HG02938 (cell line): ENCODE results near the gene SERPINF2.
"Not testable (repeated sequence)": the region's sequence is repeated elsewhere in the genome, so short reads cannot be mapped to it uniquely, and the experiment has no call there.

ENCODE experiments used
- ATAC-seq: cut with Tn5 transposase; IDR thresholded peaks from one replicate; pipeline ENCODE4 v1.9.1; 2021; ENCODE audit warnings: mild to moderate bottlenecking, moderate library complexity; ENCODE audit not compliant: unreplicated experiment

The SERPINF2 gene

DNA sequence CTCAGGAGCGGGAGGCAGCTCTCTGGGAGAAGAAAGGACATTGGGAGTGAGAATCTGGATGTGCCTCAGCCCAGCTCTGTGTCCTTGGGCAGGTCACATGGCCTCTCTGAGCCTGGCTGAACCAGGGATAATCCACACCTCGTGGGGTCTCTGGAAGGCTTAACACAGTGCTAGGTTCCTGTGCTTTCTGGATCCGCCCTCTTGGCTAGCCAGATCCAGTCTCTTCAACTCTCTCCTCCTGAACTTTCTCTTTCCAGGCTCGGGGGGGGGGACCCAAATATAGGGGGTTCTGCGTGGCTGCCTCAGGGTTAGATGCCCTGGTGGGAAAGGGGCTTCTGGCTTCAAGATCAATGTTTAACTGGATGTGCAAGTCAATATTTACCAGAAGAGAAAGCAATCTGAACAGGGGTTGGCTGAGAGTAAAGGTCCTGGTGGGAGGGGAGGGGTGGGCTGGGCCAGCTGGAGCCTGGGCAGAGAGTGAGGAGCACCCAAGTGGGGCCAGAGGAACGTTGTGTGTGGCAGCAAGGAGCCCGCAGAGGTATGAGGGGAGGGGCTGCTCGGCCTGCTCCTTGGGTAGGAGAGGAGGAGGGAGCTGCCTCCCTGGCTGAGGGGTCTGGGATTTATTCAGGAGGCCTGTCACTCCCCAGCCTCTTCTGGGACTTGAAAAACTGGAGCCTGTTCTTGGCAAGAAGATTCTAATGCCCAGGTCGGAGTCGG is at the start of gene SERPINF2:
SERPINF2 (plus strand) TSS at position 501 of the 717 bp plus-strand sequence. CDS start 2,125 bp downstream, outside the sequence.
- ATAC-seq = no peak

DNA sequence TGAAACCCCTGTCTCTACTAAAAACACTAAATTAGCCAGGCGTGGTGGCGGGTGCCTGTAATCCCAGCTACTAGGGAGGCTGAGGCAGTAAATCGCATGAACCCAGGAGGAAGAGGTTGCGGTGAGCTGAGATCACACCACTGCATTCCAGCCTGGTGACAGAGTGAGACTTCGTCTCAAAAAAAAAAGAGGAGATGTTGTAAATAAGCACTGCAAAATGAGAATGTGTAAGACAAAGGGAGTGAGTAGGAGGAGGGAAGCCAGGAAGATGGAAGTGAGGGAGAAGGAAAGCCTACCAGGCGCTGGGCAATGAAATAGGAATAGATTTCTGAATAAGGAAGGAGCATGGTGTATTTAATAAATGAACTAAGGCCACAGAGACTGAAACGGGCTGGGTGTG is 49.3 kb upstream of the SERPINF2 start:
- no peak for ATAC-seq

DNA sequence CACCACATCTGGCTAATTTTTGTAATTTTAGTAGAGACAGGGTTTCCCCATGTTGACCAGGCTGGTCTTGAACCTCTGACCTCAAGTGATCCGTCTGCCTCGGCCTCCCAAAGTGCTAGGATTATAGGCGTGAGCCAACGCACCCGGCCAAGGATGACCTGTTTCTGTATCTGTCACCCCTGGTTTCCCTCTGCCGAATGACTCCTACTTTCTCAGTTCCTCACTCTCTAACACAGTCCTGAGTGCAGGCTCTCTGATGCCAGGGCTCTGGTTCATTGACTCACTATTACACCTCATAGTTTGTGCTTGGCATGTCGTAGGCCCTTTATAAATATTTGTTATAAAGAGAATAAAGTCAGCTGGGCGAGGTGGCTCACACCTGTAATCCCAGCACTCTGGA is 47.3 kb upstream of the SERPINF2 start:
- ATAC-seq = no peak

DNA sequence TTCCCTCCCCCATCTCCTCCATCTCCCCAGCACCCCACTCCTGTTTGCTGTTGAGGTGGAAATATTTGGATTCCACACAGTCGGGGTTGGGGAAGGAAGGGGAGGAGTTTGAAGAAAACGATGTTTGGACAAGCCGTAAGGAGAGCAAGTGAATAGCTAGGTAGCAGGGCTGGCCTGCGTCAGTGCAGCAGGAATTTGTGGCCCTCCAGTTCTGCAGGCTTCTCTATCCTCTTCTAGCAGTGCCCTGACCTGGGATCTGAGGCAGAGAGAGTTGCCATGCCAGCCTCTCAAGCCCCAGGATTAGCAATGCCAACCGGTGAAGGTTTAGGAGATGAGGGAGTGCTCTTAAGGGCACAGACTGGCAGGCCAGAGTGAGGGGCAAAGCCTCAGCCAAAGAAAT is 45.0 kb upstream of the SERPINF2 start:
- ATAC-seq = no peak

DNA sequence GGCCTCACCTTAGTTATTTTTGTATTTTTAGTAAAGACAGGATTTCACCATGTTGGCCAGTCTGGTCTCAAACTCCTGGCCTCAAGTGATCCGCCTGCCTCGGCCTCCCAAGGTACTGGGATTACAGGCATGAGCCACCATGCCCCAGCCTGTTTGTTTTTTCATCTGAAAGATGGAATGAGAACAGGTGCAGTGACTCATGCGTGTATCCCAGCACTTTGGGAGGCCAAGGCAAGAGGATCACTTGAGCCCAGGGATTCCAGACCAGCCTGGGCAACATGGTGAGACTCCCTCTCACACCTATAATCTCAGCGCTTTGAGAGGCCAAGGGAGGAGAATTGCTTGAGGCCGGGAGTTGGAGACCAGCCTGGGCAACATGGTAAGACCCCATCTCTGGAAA is 42.8 kb upstream of the SERPINF2 start:
- not testable (repeated sequence) for ATAC-seq

DNA sequence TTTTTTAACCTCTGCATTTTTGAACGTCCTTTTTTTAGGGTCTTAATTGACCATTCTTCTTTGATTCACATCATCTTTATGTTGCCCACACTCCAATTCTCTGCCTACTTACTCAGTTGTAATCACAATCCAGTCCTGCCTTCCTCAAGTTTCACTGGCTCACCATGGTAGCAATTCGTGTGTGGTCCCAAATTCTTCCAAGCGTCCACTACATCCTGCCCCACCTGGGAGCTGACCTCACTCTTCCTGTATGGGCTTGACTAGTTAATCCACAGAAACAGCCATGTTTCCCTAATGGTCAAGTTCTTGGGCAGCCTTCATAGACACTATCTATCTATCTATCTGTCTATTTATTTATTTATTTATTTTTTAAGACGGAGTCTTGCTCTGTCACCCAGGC is 39.6 kb upstream of the SERPINF2 start:
- ATAC-seq = no peak

DNA sequence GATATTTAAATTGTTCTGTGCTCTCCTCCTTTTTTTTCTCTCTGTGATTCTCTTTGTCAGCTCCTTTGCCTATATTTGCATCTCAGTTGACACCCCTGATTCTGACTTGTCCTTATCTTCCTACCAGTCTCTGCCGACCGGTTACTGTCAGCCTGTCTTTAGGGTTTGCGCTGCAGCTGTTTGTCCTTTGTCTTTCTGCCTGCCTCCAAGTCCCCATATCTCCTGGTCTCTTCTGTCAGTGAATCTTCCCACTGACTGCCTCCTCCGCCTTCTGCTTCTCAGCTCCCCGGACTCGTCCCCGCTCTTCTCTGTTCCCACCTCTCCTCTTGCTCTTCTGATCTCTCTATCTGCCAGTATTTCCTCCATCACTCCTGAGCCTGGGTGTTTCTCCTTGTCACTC is 37.7 kb upstream of the SERPINF2 start:
- no peak for ATAC-seq

DNA sequence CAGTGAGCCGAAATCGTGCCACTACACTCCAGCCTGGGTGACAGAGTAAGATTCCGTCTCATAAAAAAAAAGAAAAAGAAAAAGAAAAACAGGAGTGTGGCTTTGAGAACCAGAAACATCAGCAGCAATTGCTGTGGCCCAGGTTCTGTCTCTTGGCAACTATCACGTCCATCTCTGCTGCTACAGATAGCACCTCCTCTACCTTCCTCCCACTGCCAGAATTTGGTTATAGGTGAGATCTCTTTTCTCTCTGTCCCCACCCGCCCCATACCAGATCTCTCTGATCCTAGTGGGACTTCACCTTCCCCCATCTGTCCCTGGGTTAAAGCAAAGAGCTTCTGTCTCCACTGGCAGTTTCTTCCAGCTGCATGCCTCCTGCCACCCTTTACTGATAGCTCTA is 35.6 kb upstream of the SERPINF2 start:
- no peak for ATAC-seq

DNA sequence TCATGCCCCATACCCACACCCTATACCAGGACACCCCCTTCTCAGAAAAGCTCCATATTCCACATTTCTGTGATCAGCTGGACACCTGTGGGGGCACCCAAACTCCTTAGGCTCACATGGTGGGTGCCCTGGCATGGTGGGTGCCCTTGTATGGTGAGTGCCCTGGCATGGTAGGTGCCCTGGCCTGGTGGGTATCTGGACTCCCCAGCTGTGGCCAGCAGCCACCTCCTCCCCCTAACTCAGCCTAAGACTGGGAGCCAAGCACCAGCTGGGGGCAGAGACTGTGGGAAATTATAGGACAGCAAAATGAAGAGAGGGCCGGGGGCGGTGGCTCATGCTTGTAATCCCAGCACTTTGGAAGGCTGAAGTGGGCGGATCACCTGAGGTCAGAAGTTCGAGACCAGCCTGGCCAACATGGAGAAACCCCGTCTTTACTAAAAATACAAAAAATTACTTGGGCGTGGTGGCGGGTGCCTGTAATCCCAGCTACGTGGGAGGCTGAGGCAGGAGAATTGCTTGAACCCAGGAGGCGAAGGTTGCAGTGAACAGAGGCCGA is 33.8 kb upstream of the SERPINF2 start:
- not testable (repeated sequence) for ATAC-seq

DNA sequence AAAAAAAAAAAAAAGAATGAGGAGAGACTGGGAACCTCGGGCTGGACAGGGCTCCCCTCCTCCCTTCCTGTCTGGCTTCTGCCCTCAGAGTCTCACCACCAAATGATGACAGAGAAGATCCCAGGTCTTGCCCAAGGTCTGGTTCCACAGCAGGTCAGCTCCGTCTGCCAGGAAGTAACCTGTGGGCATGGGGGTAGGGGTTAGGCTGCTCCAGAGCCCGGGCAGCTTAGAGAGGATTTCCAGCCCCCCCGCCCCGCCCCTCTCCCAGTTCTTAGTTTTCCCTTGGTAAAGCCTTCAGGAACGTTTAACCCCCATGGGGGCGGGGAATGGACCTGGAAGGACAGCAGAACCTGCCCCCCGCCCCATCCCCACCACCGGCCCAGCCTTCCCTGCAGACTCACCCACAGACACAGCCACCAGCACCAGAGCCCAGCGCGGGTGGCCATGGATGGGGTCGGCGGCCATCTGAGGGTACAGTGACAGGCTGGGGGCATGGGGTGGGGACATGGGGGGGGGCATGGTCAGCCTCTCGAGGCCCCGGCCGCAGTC is 33.2 kb upstream of the SERPINF2 start:
- ATAC-seq = no peak

DNA sequence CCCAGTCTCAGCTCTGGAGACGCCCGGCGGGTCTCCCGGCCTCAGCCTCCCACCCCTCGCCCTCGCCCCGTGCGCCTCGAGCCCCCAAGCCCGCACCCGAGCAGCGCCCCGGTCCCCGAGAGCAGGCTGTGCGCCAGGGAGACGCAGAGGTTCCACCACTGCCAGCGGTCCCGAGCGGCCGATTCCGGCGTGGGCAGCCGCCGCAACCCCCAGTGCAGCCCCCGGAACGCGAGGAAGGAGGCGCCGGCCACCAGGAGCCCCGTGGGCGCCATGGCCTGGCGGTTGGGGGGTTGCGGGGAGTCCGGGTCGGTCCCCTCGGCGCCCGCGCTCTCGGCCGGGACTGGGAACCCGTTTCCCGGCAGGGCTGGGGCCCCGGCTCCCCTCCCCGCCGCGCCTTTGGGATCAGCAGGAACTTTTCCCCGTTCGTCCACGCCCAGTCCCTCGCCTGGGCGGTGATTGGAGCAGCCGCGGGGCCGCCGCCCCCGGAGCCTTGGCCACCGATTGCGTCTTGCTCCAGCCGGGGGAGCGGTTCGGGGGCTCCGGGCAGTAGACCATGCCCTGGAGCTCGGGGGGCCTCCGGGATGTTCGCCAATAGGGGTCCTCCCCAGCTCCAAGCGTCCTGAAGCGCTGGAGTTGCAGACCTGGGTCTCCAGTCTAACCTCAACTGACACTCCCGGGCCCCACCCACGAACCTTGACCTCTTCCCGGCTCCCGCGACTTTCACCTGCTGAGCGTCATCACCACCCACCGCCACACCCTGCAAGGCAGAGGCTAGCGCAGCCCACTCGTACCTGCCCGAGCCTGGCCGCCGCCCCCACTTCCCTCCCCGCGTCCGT is 32.5 kb upstream of the SERPINF2 start, which contains the start of gene TLCD2:
TLCD2 (minus strand) TSS at position 407 of the 836 bp plus-strand sequence; CDS start at position 272, 135 bp downstream.
- no peak for ATAC-seq

DNA sequence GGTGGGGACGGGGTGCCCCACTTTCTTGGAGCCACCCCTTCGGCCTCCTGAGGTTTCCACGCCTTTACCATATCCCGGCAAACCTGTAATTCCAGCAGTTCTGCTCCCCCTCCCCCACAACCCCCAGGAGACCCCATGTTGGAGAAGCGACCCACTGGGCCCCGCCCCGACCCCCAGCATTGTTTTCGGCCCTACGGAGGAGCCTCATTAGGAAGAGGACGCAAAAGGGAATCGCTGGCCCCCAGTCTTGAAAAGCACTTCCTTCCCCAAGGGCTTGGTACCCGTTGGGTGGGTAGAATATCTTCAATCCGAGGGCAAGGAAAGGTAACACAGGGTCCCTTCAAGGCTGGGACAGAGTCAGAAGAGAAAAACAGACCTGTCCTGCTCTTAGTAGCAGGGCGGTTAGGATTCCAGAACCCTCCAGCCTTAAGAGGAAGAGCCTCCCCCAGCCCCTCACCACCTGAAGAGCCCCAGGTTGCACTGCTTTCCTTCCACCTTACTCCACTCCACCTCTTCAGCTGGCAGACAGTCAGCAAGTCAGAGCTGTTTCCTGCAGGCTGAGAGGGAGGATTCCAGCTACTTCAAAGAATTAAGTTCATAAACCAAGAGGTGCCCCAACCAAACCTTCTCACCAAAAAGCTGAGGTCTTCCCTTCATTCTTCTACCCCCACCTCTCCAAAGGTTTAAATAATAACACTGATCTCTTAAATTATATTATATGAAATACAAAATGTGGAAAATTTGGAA is 31.7 kb upstream of the SERPINF2 start:
- no peak for ATAC-seq

DNA sequence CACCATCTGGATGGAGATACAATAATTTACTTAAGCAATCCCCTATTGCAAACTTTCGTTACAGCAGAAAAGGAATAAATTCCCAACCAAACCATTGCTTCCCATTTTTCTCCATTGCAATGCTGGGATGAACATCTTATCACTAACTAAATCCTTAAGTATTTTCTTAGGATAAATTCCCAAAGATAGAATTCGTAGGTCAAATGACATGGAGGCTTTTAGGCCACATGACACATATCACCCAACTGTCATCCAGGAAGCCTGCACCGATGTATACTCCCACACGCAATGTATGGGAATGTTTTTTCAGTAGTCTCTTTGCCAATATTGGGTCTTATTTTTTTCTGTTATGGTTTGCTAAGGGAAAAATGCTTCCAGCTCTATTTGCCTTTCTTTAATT is 30.9 kb upstream of the SERPINF2 start:
- no peak for ATAC-seq

DNA sequence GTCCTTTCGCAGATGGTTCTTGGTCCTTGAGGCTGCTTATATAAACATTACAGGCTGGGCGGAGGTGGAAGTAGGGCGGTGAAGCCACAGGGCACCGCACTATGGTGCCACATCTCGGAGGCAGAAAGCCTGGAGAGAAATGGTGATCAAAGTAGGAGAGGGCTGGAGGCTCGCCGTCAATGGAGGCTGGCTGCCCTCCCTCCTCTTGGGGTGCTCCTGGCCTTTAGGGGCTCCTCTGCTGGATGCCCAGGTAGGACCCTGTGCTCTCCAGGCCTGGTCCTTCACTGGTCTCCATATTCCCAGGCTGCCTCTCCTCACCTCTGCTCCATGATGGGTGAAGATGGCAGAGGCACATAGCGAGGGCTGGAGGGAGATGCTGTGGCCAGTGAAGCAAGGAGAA is 30.4 kb upstream of the SERPINF2 start:
- no peak for ATAC-seq

DNA sequence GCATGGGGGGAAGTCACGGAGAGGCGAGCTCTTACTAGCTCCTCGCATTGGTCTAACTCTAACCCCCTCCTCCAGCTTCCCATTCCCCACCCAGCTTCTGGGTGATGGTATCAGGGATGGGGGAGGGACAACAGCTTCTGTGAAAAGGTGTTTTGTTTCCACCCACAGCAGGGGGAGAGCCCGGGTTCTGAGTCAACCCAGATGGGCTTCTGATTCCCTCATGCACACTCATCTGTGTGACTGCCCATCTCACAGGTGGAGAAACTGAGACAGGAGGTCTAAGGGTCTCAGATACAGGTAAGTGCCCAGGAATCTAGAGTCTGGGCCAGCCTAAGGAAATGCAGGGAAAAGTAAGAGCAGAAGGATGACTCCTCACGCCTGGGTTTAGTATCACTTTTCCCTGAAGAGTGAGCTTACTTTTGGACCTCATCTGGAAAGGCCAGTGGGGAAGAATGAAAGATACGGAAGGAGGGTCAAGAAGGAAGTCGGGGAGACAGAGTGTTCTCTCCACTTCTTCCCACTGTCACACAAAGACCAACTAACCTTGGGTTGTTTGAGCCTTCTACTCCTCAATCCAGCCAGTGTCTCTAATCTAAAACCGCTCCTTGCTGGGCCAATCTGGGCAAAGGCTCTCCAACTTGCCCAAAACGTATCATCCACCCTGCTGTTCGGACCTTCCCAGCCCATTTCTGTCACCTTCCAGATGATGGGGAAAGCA is 29.4 kb upstream of the SERPINF2 start:
- no peak for ATAC-seq

DNA sequence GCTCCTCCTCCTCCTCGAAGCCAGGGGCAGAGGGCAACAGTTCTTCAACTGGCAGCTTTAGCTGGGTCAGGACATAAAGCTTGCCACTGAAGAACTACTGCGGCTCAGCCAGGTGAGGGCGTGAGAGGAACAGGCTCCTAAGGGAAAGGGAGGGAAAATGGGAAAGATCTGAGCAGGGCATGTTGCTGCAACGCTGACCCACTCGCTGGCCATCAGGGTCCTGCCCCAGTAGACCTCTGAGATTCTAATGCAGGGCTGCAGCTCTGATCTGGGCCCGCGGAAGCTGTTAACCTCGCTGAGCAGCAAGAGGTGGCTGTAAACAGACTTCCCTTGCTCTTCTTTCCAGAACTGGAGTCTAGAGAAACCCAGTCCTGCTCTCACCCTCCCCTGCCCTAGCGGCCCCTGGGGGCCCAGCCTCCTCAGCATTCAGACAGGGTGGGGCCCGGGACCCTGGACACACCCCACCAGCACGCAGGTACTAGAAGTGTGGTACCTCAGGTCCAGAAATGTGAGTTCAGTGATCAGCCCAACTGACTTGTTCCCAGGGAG is 28.7 kb upstream of the SERPINF2 start:
- no peak for ATAC-seq

DNA sequence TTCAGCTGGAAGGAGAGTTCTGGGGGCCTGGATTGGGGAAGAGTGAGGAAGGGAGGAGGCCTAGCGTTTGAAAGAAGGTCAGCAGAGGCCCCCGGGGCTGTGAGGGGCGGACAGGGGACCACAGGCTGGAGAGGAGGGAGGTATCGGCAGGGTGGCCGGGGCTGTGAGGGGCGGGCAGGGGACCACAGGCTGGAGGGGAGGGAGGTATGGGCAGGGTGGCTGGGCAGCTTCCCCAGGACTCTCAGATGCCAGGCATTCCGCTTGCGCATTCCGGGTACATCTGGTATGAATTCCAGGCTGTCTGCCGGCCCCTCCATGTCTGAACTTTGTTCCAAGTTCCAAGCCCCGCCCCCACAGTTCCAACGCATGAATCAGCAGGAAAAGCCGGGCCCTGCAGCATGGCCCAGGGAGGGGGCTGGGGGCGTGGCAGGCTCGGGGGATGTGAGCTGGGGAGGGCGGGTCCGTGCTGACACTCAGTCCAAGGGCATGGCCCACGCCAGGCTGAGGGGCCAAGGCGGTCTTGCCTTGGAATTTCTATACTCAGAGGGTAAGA is 28.2 kb upstream of the SERPINF2 start:
- no peak for ATAC-seq

DNA sequence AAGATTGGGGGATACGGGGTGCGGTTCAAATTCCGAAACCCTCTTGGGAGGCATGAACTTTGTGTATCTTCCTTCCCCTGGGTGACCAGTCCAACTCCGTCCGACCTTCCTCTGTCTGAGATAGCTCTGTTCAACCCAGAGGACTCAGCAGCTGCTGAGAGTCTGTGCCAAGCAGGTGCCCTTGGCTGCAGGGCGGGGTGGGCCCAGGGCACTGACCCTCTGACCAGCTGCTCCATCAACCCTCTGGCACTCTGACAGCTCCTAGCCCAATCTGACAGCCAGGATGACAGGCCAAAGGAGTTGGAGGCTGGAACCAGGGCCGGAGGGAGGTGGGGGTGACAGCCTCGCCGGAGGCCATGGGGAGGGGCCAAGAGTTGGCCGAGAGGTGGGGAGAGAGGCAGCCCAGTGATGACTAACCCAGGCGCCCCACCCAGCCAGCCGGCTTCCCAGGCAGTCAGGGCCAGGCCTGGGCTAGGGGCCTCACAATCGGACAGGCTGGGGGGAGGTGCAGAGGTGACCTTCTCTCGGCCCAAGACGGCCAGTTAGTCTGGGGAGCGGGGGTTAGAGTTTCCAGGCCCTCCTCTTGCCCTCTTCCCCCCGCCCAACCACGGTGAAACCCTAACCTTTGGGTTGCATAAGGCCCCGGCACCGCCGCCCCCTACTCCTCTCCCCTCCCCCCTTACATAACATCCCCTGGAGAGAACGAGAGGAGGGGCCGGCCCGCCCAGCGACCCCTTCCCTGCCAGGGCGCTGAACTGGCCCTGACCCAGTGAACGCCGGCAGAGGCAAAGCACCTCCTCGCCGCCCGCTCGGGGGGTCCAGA is 27.5 kb upstream of the SERPINF2 start:
- ATAC-seq = no peak

DNA sequence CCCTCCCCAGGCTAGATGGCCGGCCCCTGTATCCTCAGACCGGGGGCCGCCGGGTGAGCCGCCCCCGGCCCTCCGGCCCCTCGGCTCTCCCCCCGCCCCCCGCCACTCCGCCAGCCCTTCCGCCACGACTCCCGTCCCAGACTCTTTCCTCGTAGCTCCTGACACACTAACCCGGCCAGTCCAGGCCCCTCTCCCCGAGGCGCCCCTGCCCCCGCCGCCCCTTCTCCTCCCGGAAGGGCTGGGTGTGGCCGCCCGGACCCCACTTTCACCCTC is 26.9 kb upstream of the SERPINF2 start:
- no peak for ATAC-seq
